Heart right ventricle (tissue), 16 donors: ENCODE results near the gene TIMP3. TPM values are rescaled to one million over a fixed set of nuclear protein-coding genes. Genes with fewer than 3 reads are reported as not detected.
A peak's percentile ranks its signal among the peaks of the same experiment; 100 is the strongest.

Source experiments
- ATAC-seq, 8 donors: fragments of 200-7000 bp; cut with Tn5 transposase; one replicate each; pipeline ENCODE4 v1.9.1; 2020; ENCODE audit warnings: mild to moderate bottlenecking in 8 of 8, moderate library complexity in 8 of 8, moderate number of reproducible peaks in 1 of 8
- DNase-seq, 2 donors: peaks; one replicate each; pipeline ENCODE4 v3.0.0-alpha.2; 2020
- H3K27ac ChIP-seq, 10 donors: fragments of 200-600 bp; sonication (generic) in 2 of 10; one replicate each; pipeline versions ENCODE4 v1.5.0 to v1.8.0; 2020 to 2022; ENCODE audit warnings: mild to moderate bottlenecking in 3 of 10
- H3K27me3 ChIP-seq, 7 donors: fragments of 200-600 bp; one replicate each; pipeline ENCODE4 v1.8.0; 2021 to 2022; ENCODE audit warnings: mild to moderate bottlenecking in 2 of 7
- H3K36me3 ChIP-seq, 9 donors: fragments of 200-600 bp; sonication (generic) in 1 of 9; one replicate each; pipeline versions ENCODE4 v1.5.0 to v1.8.0; 2020 to 2022; ENCODE audit warnings: mild to moderate bottlenecking in 2 of 9
- H3K4me1 ChIP-seq, 9 donors: fragments of 200-600 bp; sonication (generic) in 1 of 9; one replicate each; pipeline versions ENCODE4 v1.5.0 to v1.8.0; 2020 to 2022; ENCODE audit warnings: mild to moderate bottlenecking in 4 of 9
- H3K4me3 ChIP-seq, 10 donors: fragments of 200-600 bp; sonication (generic) in 2 of 10; one replicate each; pipeline versions ENCODE4 v1.5.0 to v1.8.0; 2020 to 2022; ENCODE audit warnings: mild to moderate bottlenecking in 7 of 10, moderate library complexity in 2 of 10
- H3K9me3 ChIP-seq, 11 donors: fragments of 200-600 bp in 10 of 11; sonication (generic) in 2 of 11; one replicate each; pipeline versions ENCODE4 v1.5.0 to v1.8.0; 2013 to 2022; ENCODE audit warnings: mild to moderate bottlenecking in 2 of 11, control low read depth in 1 of 11, moderate library complexity in 1 of 11
- WGBS, 2 donors: extraction: QIAGEN DNeasy Blood & Tissue Kit; methylation state at CpG; one replicate each; pipeline ENCODE4 v1.1.7; 2013; ENCODE audit warnings: inconsistent platforms in 1 of 2; 5-methylcytosine and 5-hydroxymethylcytosine counted together
- intact Hi-C, 10 donors: fragments of 100-400 bp; cut with DNase I; formaldehyde crosslinking; loops; one replicate each; pipeline versions ENCODE4 v1.11.1 to v1.14.2; 2022
- polyA plus RNA-seq, 2 donors: library from polyadenylated mRNA; stranded (reverse); fragments of 200-250 nt; gene quantifications; one replicate each; pipeline ENCODE4 v1.2.3, GENCODE V29; 2013
- total RNA-seq, 10 donors: library from RNA; stranded (reverse); fragmentation: NEBNext Ultra II Directional in 3 of 10; extraction: Animal tissue kit (Norgen Biotek cat#: 25700) in 3 of 10; gene quantifications; one replicate each; pipeline versions ENCODE4 v1.2.1 to v1.2.4, GENCODE V29; 2021 to 2023
- TF ChIP-seq, protein P1 (sequence below), 9 donors: fragments of 200-600 bp; sonication (generic) in 2 of 9; IDR thresholded peaks; one replicate each; pipeline versions ENCODE4 v1.5.0 to v1.8.0; 2021 to 2022; ENCODE audit warnings: antibody characterized with exemption in 9 of 9, mild to moderate bottlenecking in 5 of 9, moderate library complexity in 1 of 9
- donor health status: Arrhythmogenic right ventricular cardiomyopathy.
- donor health status: ischemic (EF 13 %, LVEDD 7.1; RV severe dilation, severe dysfunction).
- donor health status: healthy with polysubstance abuse.
- donor health status: DM: no; HTN: yes; CAD: no.
- donor health status: DM: no; HTN: no; CAD: no.
- donor health status: ischemic (EF 25% LVEDD 6.9; RV normal size, moderate dysfunction).
- donor health status: ischemic (EF 25% LVEDD 5.7; RV mildly dilated, moderate dysfunction).
- donor health status: healthy.
- donor health status: DM: yes; HTN: yes; CAD: no.
- donor health status: Ischemic cardiomyopathy.
- donor health status: ischemic (EF 35%, LVEDD 5.7; RV mildly dilated, moderate dysfunction).
- donor health status: nonischemic (EF 11% LVEDD 7.7; RV severe dilation, severe dysfunction).
- donor health status: DM: yes; HTN: yes; CAD: no.
- donor health status: PGD.
- donor health status: ischemic (EF 29% LVEDD 5.4; RV normal size, mild dysfunction).
- donor health status: nonischemic (EF 23%, LVEDD 6.1; RV moderate dilation, normal function).

TIMP3 gene
- total and polyA plus RNA-seq, 12 donors: 91.9 to 380 (median 157) TPM

DNA sequence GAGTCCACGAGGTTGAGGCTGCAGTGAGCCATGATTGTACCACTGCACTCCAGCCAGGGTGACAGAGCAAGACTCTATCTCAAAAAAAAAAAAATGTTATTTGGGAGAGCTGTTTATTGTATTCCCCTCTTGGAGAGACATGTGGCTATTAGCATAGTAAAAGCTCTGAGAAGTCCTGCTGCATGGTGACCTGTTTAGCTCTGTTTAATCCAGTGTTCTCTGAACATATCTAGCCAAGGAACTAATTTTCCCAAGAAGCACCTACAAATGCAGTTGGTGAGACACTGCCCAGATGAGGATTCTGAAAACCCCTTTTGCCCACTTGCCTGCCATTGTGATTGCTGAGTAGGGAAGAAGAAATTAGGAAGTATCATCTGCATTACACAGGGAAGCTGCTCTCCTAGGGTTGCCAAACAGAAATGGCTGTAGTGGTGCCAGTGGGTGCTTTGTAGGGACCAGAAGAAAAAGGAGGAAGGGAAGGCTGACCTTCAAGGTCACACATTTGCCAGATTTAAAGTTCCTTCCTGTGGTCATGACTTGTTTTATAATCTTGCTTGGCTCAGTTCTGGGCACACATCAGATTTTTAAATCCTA is 15.7 kb downstream of the TIMP3 start:
- intact Hi-C loops: loop anchor here in 1 of 10 donors (5.0 kb wide), 1 partner anchor 35 kb away; no protein-coding TSS in a partner anchor
- ATAC-seq (no peak), DNase-seq (no peak)
- Histone ChIP-seq H3K36me3 (peaks cover 0 to 28% (median 0%) of the 10 kb centered on the region in 9 donors), H3K27me3 (no peaks in the 10 kb centered on the region), H3K27ac (peak overlapping the region; percentile 29 to 89 (median 72)), H3K9me3 (no peaks in the 10 kb centered on the region), H3K4me3 (no peak overlapping the region), H3K4me1 (peaks cover 40 to 97% (median 93%) of the 10 kb centered on the region in 9 donors)
- WGBS, 2 donors: 57 to 78% methylated on average over 1 of the region's 1 CpG
- TF ChIP-seq, protein P1, sequence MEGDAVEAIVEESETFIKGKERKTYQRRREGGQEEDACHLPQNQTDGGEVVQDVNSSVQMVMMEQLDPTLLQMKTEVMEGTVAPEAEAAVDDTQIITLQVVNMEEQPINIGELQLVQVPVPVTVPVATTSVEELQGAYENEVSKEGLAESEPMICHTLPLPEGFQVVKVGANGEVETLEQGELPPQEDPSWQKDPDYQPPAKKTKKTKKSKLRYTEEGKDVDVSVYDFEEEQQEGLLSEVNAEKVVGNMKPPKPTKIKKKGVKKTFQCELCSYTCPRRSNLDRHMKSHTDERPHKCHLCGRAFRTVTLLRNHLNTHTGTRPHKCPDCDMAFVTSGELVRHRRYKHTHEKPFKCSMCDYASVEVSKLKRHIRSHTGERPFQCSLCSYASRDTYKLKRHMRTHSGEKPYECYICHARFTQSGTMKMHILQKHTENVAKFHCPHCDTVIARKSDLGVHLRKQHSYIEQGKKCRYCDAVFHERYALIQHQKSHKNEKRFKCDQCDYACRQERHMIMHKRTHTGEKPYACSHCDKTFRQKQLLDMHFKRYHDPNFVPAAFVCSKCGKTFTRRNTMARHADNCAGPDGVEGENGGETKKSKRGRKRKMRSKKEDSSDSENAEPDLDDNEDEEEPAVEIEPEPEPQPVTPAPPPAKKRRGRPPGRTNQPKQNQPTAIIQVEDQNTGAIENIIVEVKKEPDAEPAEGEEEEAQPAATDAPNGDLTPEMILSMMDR (IDR thresholded peaks at IDR 0.05): no peak

DNA sequence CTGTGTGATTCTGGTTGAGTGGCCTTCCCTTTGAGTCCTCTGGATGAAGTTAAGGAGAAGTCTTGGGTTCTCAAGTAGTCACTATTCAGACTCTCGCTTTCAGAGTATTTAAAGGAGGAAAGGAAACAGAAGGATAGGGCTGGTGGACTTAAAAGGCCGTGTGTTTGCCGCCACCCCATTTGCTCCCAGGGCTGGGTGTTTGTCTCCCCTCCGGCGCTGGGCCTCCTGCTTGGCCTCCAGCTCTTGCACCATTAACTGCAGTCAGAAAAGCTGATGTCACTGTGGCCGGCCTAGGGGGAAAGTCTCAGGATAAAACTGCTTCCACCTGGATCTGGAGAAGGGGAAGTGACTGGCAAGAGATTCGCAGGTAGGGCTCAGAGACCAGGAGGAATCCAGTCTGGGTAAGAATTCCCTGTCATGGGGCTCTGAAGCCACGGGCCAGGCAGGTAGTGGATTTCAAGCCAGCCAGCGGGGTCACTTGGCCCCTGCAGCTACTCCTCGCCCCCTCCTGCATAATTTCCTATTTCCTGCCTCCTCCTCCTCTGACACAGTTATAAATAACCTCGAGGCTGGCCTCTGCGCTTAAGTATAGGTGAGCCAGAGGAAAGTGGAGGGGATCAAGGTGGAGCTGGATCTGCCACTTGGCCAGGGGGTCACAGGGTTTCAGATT is 17.1 kb downstream of the TIMP3 start:
- TF ChIP-seq, protein P1 (IDR thresholded peaks at IDR 0.05): no peak
- Histone ChIP-seq H3K36me3 (peaks cover 0 to 25% (median 0%) of the 10 kb centered on the region in 9 donors), H3K4me1 (peaks cover 44 to 99% (median 90%) of the 10 kb centered on the region in 9 donors), H3K27me3 (no peaks in the 10 kb centered on the region), H3K4me3 (no peak overlapping the region), H3K27ac (peak overlapping the region in 9 of 10 donors; percentile 41 to 89 (median 73)), H3K9me3 (no peaks in the 10 kb centered on the region)
- intact Hi-C loops: loop anchor here in 1 of 10 donors (5.0 kb wide), 1 partner anchor 34 kb away; no protein-coding TSS in a partner anchor
- DNase-seq: no peak
- 38 to 44% methylated on average over 12 of the region's 12 CpGs for WGBS, 2 donors
- ATAC-seq: peak; percentile 34 to 69 (median 54)

DNA sequence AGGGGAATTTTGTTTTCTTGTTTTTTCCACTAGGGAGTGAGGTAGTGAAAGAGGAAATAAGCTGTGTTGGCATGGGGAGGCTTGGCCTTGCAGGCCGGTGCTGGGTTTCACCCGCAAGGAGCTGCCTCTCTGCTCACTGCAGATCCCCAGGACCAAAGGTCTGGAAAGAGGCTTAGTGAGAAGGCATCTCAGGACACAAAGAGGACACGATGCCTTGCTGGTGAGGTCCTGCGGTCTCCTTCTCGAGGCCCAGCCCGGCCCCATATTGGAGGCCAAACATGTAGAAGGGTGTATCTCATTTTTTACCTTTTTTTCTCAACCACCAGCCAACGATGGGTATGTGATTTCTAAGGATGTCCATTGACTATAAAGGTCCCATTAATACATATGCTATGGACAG is 17.6 kb downstream of the TIMP3 start:
- DNase-seq (no peak), ATAC-seq (peak in 1 of 8 donors; percentile 2)
- no peaks in the 10 kb centered on the region for H3K9me3 ChIP-seq
- H3K4me3 ChIP-seq: no peak overlapping the region
- 77 to 80% methylated on average over 7 of the region's 7 CpGs for WGBS, 2 donors
- intact Hi-C loops: loop anchor here in 1 of 10 donors (5.0 kb wide), 1 partner anchor 33 kb away; no protein-coding TSS in a partner anchor
- peak overlapping the region in 9 of 10 donors; percentile 41 to 89 (median 73) for H3K27ac ChIP-seq
- peaks cover 44 to 99% (median 93%) of the 10 kb centered on the region in 9 donors for H3K4me1 ChIP-seq
- no peaks in the 10 kb centered on the region for H3K27me3 ChIP-seq
- H3K36me3 ChIP-seq: peaks cover 0 to 25% (median 0%) of the 10 kb centered on the region in 9 donors
- TF ChIP-seq, protein P1 (IDR thresholded peaks at IDR 0.05): no peak
